Mesenteric fat pad (tissue), 1 donor: Measurements from ENCODE around the gene ST6GALNAC2. TPM values are rescaled to one million over a fixed set of nuclear protein-coding genes. Genes with fewer than 3 reads are reported as not detected.
"Not testable (repeated sequence)": the region's sequence is repeated elsewhere in the genome, so short reads cannot be mapped to it uniquely, and the experiment has no call there.

Experiments
- DNase-seq: peaks from one replicate; pipeline ENCODE4 v3.0.0-alpha.2; 2020; ENCODE audit warnings: low spot score
- total RNA-seq: library from RNA; stranded (reverse); fragmentation: NEBNext Ultra II Directional; extraction: Animal tissue kit (Norgen Biotek cat#: 25700); gene quantifications from one replicate; pipeline ENCODE4 v1.2.1, GENCODE V29; 2021
- donor health status: DM: yes; HTN: yes; CAD: no.

Gene ST6GALNAC2
- total RNA-seq, 1 donor from 2014 or later: 5.5 TPM

DNA sequence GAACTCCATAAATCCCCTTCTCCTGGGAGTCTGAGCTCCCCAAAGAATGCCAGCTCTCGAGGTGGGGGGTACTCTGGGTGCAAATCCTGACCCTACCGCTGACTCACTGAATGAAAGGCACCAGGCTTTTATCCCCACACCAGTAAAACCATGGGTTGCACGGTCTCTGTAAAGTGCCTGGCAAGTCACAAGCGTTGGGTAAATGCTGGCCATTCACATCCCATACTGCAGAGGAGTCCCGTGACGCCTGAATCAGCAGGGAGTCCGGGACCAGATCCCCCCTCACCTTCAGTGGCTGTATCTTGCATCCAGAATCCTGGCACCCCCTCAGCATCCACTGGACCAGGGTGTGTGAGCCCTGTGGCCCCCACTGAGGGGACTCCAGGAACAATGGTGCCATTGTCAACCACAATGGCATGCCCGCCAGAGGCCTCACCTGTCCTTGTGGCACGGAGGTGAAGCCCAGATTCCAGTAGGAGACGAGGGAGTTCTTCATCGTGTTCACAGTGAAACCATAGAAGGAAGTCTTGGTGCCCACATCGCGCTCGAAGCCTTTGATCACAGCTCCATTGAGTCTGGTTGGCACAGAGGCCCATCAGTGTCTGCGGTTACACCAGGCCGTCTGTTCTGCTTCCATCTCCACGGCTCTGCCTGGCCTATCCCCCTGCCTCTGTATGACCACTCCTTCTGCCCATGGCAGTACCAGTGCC lies 13.3 kb downstream of the ST6GALNAC2 start:
- DNase-seq: no peak

- DNase-seq: no peak
Measured at GRCh38 chr17:76570877-76571471, 14.7 kb downstream of the ST6GALNAC2 start.

DNA sequence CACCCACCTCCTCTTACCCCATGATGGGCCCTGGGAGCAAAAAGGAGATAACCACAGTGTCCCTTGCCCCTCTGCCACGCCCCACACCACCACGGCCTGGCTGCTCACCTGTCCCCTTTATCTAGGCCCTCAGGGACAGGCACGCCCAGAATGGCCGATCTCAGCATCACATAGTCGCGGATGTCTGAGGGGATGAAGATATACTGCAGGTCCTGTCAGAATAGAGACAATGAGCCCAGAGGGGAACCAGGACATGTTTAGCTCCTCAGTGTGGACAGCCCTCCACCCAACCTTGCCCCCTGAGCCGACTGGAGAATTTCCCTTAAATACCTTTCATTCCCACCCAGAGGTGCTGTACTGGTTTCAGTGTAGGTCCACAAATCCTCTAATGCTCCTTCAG lies 15.2 kb downstream of the ST6GALNAC2 start:
- no peak for DNase-seq

- no peak for DNase-seq
Measured at GRCh38 chr17:76569607-76570279, 15.9 kb downstream of the ST6GALNAC2 start.

DNA sequence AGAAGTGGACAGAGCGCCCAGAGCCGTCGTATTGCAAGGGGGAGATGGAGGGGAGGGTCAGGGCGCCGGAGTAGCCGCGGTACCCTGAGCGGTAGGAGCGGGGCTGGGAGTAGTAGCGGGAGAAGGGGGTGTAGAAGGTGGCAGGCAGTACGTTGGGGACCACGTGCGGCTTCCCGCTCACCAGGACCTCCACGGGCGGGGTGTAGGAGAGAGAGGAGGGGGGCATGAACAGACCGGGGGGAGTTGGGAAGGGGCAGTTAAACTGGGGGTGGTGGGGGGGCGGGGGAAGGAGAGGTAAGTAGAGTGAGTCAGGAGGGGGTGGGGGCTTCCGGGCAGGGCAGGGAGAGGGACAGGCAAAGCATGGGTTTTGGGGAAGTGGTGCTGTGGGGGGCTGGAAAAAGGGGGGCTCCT lies 16.8 kb downstream of the ST6GALNAC2 start:
- DNase-seq: no peak

GRCh38 chr17:76567634-76568432 lies 17.8 kb downstream of the ST6GALNAC2 start:
- DNase-seq: no peak

GRCh38 chr17:76566988-76567431 lies 18.6 kb downstream of the ST6GALNAC2 start:
- no peak for DNase-seq

- no peak for DNase-seq
Measured at GRCh38 chr17:76566613-76566943, 19.1 kb downstream of the ST6GALNAC2 start.

GRCh38 chr17:76565728-76566612 lies 19.7 kb downstream of the ST6GALNAC2 start:
- no peak for DNase-seq

DNA sequence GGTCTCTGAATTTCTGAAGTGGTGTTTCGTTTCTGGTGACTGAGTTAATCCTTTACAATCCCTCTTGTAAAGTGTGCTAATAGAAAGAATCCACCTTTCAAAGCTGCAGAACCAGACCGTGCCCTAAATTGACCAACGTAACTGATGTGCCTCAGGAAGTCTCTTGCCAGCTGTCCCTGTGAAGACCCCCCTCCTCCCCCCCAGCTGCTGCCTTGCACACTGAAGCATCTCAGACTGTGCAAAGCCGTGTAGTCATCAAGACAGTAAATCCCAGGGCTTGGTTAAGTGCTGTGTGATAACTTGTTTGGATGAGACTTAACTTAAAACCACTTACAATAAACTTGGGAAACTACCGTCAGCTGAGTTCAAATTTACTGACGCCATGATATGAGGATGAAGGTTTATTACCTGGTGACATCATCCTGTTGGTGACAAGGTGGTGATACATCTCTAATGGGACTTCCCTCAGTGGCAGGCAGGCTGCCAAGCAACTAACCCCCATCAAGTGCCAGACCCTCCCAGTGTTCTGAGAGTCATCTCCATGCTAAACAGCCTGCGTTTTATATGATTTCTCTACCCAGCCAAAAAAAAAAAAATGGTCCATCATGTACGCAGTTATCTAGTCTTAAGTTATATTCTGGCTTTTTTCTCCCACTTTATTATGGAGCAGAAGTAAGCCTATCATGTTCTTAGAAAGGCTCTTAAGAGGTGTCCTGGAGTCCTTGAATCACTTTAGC lies 20.5 kb downstream of the ST6GALNAC2 start:
- DNase-seq: not testable (repeated sequence)

GRCh38 chr17:76563359-76563758 lies 22.3 kb downstream of the ST6GALNAC2 start:
- DNase-seq: not testable (repeated sequence)

DNA sequence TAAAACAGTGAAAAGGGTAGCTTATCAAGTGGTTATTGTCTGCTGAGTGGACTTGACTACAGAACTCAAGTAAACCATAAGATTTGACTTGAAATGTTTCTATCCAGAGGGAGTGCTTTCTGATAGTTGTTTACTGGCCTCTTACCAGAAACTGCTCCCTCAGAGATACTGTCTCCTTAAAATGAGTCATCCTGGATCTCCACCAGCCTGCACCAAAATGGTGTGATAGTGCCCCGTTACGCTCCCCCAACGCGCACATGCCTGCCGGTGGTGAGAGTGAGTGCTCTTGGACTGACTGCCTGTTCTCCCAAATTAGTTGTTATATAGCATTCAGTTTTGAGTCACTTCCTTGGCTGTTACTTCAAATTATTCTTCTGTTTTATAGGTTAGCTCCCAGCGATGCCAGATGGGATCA lies 22.9 kb downstream of the ST6GALNAC2 start:
- DNase-seq: no peak

DNA sequence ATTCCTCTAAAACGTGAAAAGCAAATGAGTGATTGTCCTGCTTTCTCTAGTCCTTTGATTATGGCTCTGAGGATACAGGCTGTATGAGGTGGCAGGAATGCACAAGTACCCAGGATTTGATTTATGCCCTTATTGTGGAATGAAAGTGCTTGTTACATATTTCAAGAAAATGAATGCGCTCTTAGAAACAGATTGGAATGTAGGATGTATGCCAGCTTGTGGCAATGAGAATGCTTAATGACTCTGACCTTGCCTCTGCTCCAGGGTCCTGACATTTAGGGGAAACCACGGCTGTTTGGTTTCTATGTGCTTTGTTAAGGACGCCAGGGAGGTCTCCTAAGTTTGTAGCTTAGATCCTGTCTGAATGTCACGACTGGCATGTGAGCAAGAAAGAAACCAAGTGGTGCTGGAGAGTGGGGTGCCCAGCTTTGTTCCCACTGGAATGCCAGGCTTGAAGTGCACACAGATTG lies 23.8 kb downstream of the ST6GALNAC2 start:
- DNase-seq: no peak

DNA sequence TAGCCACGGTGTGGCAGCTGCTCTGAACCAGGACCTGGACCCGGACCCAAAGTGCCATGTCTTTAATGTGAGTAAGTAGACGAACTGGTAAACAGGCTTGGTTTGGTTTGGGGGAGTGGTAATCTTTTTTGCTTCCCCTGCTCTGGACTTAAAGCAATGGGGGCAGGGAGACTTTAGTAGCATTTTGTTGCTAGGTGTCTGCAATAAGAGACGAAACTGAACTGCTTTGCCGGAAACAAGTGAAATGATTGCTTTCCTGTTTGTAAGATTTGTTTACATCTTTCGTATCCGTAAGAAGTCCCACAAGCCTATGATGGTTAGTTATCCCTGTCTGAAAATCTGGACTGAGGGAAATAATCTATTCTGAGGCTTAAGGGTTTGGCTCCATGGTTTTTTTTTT lies 24.3 kb downstream of the ST6GALNAC2 start:
- DNase-seq: no peak

- no peak for DNase-seq
Measured at GRCh38 chr17:76560877-76561221, 24.8 kb downstream of the ST6GALNAC2 start.

- DNase-seq: no peak
Measured at GRCh38 chr17:76560036-76560876, 25.4 kb downstream of the ST6GALNAC2 start.

DNA sequence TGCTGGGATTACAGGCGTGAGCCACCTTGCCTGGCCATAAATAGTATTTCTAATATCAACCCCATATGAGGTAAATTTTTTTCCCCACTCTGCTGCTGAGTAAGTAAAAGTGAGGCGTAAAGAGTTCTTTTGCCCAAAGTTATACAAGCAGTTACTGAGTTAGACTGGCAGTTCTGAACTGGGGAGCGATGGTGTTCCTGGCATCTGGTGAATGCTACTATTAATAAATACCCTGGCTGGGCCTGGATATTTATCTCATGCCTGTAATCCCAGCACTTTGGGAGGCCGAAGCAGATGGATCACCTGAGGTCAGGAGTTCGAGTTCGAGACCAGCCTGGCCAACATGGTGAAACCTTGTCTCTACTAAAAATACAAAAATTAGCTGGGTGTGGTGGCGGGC lies 26.2 kb downstream of the ST6GALNAC2 start:
- not testable (repeated sequence) for DNase-seq

DNA sequence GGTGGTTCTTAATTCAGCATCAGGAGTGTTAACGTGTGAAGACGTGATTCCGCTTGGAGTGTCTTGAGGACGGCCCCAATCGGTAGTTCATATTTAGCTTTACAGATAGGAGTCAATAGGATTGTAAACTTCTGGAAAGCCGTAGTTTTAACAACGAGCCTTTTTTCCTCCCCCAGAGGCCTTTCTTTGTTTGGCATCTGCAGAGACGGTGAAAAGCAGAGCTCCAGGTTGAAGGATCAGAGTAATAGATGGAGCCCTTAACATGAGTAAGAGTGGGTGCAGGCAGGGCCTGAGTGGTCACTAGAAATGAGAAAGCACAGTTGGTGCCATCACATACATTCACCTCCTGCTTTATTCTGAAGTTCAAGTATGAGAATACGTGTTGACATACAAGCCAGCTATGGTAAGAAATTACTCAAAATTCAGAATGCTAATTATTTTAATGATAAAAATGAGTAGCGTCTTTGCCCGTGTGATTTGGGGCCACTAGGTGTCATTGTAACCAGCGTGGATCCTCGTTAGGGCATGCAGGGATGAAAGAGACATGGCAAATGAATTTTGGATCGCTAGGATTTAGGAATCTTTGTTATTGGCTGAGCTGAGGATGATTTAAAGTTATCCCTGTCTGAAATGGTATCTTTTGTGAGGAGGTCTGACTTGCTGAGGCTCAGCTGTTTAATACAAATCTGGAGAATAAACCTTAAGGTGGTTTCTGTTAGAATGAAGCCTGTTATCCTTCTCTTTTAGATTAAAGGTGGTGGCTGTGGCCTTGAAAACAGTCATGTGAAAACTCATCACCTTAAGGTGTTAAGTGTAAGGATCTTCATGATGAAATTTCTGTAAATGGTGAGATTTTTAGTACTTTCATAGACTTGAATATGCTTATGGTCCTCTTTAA lies 27.2 kb downstream of the ST6GALNAC2 start:
- DNase-seq: no peak
